Stimulated activated CD4-positive, alpha-beta T cell treated with anti-CD3 and anti-CD28 coated beads, TNF-alpha, amount 100 ng/mL, for 48 hours (primary cell): Measurements from ENCODE around the gene GABRD.
"Not testable (repeated sequence)": the region's sequence is repeated elsewhere in the genome, so short reads cannot be mapped to it uniquely, and the experiment has no call there.

Experiments used
- DNase-seq, 3 donors: peaks; one replicate each; pipeline ENCODE4 v3.0.0-alpha.2; 2020; ENCODE audit warnings: low read depth in 3 of 3

The GABRD gene, protein sequence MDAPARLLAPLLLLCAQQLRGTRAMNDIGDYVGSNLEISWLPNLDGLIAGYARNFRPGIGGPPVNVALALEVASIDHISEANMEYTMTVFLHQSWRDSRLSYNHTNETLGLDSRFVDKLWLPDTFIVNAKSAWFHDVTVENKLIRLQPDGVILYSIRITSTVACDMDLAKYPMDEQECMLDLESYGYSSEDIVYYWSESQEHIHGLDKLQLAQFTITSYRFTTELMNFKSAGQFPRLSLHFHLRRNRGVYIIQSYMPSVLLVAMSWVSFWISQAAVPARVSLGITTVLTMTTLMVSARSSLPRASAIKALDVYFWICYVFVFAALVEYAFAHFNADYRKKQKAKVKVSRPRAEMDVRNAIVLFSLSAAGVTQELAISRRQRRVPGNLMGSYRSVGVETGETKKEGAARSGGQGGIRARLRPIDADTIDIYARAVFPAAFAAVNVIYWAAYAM

GRCh38 chr1:2019172-2019543 is at the start of gene GABRD:
Gene GABRD (plus strand): TSS chr1:2019345. CDS start chr1:2019424, 79 bp downstream.
- no peak for DNase-seq

- DNase-seq = no peak
Observed at GRCh38 chr1:1969505-1969900, 49.6 kb upstream of the GABRD start.

DNA sequence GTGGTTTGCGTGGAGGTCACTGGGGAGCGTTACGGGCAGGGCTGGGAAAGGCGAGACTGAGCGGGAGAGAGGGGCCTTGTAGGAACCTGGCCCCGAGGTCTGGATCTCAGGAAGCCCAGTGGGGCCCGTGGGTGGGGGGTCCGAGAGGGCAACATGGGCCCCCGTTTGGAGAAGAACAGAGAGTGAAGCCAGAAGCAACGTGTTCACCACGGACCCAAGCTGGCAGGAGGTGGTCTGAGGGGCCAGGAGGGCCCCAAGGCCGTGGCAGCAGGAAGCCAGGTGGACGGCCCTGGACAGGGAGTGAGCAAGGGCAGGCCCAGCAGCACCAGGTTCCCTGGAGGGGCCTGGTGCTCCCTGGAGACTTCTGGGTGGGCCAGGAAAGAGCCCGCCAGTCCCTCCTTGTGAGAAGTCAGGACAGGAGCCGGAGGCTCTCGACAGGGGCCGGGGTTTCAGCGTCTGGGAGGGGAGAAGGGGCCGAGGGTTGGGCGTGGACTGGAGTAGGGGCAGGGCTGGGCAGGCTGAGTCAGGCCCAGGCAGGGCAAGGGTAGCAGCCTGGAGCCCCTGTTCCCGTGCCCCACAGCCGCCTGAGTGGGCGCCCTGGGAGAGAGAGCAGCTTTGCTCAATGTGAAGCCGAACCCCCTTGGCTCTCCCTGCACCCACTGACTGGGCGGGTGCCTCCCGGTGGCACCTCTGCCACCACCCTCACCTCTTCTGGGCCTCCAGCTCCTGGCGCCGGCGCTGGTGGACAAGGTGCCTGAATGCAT is 49.0 kb upstream of the GABRD start:
- DNase-seq = no peak

GRCh38 chr1:1971017-1971416 is 48.1 kb upstream of the GABRD start:
- DNase-seq = no peak

- no peak for DNase-seq
Observed at GRCh38 chr1:1971688-1972087, 47.5 kb upstream of the GABRD start.

DNA sequence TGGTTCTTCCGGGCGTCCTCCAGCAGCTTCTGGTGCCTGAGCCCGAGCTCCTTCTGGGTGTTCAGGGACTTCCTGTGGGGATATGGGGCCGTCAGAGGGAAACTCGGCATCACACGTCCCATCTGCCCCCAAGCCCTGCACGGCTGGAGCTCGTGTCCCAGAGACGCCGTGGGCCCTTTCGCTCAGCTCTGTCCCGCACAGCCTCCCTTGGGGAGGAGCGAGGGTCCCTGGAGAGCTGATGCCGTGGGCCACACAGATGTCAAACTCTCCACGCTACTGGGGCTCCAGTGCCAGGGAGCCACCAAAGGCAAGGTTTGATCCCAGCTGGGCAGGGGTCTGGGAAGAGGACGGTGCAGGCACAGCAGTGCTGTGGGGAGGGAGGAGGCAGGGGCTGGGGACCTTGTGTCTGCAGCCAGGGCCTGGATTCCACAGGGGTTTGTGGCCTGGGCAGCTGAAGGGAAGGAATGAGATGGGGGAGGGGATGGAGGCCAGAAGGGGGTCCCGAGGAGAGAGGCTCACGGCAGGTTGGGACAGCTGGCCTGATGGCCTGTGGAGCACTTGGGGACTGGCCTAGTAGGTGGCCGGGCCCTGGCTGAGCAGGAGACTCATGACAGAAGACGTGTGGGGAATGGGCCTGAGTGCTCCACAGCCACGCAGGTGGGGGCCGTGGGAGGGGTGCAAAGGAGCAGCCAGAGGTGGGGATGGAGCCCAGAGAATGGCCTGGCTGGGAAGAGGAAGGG is 46.0 kb upstream of the GABRD start:
- no peak for DNase-seq

- DNase-seq = no peak
Observed at GRCh38 chr1:1973716-1974642, 45.2 kb upstream of the GABRD start.

DNA sequence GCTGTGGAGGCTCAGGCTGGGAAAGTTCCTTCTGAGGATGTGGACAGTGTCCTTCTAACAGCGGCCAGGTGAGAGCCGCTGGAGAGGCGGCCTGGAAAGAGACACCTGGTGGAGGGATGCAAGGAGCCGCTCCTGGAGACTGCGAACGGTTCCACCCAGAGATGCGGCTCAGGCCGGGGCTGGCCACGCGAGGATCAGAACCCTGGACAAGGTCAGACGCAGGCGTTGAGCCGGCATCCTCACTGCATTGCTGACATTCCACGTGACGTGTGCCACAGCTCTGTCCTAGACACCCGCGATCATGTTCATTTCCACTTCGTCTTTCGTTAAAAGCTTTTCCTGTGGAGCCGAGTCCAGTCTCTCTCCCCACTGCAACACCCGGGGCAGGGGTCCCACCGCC is 44.3 kb upstream of the GABRD start:
- no peak for DNase-seq

DNA sequence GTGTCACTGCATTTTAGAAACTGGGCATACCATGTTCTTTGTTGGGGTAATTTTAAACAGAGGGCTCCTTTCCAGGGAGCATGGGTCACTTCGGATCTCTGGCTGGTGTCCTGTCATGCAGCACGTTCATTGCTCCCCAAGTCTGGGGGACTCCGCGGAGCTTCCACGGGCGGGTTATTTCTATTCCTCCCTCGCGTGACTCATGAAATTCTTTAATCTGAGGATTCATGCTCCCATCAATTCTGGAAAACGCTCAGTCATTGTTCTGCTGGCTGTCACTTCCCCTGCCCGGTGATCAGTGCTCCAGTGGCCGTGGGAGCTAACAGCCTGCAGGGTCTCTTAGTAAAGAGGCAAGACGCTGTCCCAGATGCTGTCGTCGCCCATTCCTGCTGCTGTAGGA is 43.6 kb upstream of the GABRD start:
- no peak for DNase-seq

- DNase-seq = no peak
Observed at GRCh38 chr1:1976031-1976430, 43.1 kb upstream of the GABRD start.

DNA sequence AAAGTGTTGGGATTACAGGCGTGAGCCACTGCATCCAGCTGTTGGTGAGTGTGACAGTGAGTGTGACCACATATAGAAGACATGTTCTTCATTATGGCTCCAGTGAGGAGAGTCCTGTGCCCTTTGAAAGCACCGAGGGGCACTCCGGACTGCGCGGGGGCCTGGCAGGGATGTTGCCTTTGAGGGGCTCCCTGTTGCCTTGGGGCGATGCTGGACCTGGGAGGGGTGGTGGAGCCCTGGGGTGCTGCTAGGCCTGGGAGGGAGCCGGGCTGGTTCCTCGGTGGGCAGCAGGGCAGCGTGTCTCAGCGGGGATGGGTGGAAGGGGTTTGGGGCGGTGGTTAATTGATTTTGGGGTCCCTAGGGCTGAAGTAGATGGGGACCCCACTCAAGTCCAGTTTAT is 41.0 kb upstream of the GABRD start:
- no peak for DNase-seq

GRCh38 chr1:1978690-1979481 is 40.3 kb upstream of the GABRD start:
- DNase-seq = not testable (repeated sequence)

- DNase-seq = no peak
Observed at GRCh38 chr1:1979482-1980165, 39.5 kb upstream of the GABRD start.

GRCh38 chr1:1980467-1981141 is 38.5 kb upstream of the GABRD start:
- no peak for DNase-seq

DNA sequence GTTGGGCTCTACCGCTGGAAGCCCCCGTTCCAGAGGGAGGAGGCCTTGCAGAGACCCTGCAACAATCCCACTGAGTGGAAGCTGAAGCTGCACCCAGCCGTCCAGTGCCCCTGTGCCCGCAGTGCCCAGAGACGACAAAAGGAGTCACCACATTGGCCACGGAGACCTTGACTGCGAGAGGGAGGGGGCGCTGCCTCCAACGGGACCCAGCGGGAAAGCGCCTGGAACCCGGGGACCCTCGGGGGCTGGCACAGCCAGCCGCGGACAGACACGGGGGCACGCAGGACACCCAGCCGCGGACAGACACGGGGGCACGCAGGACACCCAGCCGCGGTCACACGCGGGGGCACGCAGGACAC is 38.0 kb upstream of the GABRD start:
- DNase-seq = no peak

GRCh38 chr1:1981631-1982327 is 37.4 kb upstream of the GABRD start:
- DNase-seq = not testable (repeated sequence)

DNA sequence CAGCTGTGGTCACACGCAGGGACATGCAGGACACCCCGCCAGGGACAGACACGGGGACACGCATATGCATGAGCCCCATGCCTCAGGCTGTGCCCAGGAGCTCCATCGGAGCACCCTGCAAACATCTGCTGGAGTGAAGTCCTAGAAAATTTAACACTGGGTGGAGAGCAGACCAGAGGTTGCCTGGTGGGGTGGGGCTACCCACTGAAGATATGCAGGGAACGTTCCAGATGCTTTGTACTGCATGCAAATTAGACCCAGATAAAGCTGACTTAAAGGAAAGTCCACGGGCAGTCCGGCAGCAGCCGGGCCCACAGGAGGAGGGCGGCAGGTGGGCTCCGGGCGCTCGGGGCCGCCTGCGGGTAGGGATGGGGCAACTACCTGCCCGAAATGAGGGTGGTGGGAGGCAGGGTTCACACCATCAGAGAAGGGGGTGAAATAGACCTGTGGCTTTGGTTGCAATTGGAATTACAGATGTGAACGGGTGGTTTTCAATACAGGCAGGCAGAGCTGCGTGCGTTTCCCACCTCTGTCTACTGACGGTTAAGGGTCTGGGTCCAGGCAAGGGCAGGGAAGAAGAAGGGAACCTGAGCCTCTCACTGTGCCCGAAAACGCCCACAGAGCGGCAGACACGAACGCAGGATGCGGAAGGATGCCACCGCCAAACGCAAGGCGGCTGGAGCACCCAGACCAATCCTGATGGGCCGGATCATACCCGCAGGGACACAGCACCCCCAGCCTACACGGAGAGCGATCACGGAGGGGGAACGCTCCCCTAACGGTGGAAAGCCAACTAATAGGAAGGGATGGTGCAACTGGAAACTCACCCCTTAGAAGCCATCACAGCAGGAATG is 36.5 kb upstream of the GABRD start:
- no peak for DNase-seq

GRCh38 chr1:1984560-1985070 is 34.5 kb upstream of the GABRD start:
- no peak for DNase-seq
